Endothelial cell of umbilical vein (primary cell): Measurements from ENCODE around the gene CTSW. TPM values are rescaled to one million over a fixed set of nuclear protein-coding genes. Genes with fewer than 3 reads are reported as not detected.
A peak's percentile ranks its signal among the peaks of the same experiment; 100 is the strongest.

Experiments used
- BruUV-seq: library from RNA; stranded (reverse); fragments of 400-500 nt; replicated peaks from 2 replicates; lab custom pipeline; 2021; lab: Mats Ljungman, UMichigan
- CTCF ChIA-PET: fragments of 300-600, 350-600 bp; sonication (Branson Sonifier 250); formaldehyde crosslinking; loops from one replicate; lab custom pipeline; 2021; ENCODE audit warnings: antibody characterized with exemption, inconsistent platforms; lab: Charles Lee
- POLR2A ChIA-PET: fragments of 300-600, 350-600 bp; sonication (Branson Sonifier 250); formaldehyde crosslinking; loops from one replicate; lab custom pipeline; 2021; ENCODE audit warnings: antibody characterized with exemption, inconsistent platforms; lab: Charles Lee
- DNase-seq: peaks from one replicate; pipeline ENCODE4 v3.0.0-alpha.2; 2011; ENCODE audit warnings: low read depth, low spot score
- FAIRE-seq: peaks from 2 replicates; lab custom pipeline; 2011; peaks lifted over from hg19 to GRCh38; lab: Jason Lieb, UNC
- H2AFZ ChIP-seq: 2 replicates; pipeline ENCODE4 v1.6.0; 2012; ENCODE audit warnings: low read depth, low read length, control low read depth, inconsistent platforms
- H3K27ac ChIP-seq: 2 replicates; pipeline ENCODE4 v1.5.1; 2011; ENCODE audit warnings: low read depth, mild to moderate bottlenecking, control low read depth, low read length, moderate library complexity; ENCODE audit not compliant: insufficient read depth
- H3K27me3 ChIP-seq, 2 experiments: 2 replicates each; pipeline versions ENCODE4 v1.6.0 to v1.6.1; 2011; ENCODE audit warnings: low read length in 2 of 2, mixed read lengths in 1 of 2; ENCODE audit not compliant: control insufficient read depth in 2 of 2, insufficient read depth in 2 of 2
- H3K36me3 ChIP-seq, 2 experiments: 2 replicates in 1 of 2; 3 replicates in 1 of 2; pipeline ENCODE4 v1.5.1; 2011; ENCODE audit warnings: low read length in 2 of 2, mild to moderate bottlenecking in 1 of 2, moderate library complexity in 1 of 2; ENCODE audit not compliant: control insufficient read depth in 2 of 2, insufficient read depth in 2 of 2; ENCODE audit errors: extremely low read depth in 1 of 2
- H3K4me1 ChIP-seq: 3 replicates; pipeline ENCODE4 v1.5.1; 2011; ENCODE audit warnings: mild to moderate bottlenecking, low read length; ENCODE audit not compliant: control insufficient read depth, insufficient read depth; ENCODE audit errors: extremely low read depth
- H3K4me2 ChIP-seq: 2 replicates; pipeline ENCODE4 v1.6.1; 2011; ENCODE audit warnings: low read length, control low read depth, mixed read lengths; ENCODE audit not compliant: insufficient read depth
- H3K4me3 ChIP-seq, 3 experiments: fragments of 200-600 bp in 1 of 3; sonication (generic), shearing (Covaris generic) in 1 of 3; replicated peaks in 1 of 3; 2 replicates each; pipeline ENCODE4 v1.5.1; 2011 to 2016; ENCODE audit warnings: control low read depth in 3 of 3, low read length in 3 of 3, mild to moderate bottlenecking in 2 of 3, inconsistent platforms in 1 of 3, low read depth in 1 of 3, moderate library complexity in 1 of 3; ENCODE audit not compliant: insufficient read depth in 1 of 3
- H3K79me2 ChIP-seq: 2 replicates; pipeline ENCODE4 v1.6.0; 2012; ENCODE audit warnings: low read length, inconsistent platforms; ENCODE audit not compliant: control insufficient read depth, insufficient read depth
- H3K9ac ChIP-seq: replicated peaks from 2 replicates; pipeline ENCODE3; 2011; ENCODE audit warnings: low read length, control low read depth; ENCODE audit not compliant: insufficient read depth; ENCODE audit errors: extremely low read depth
- H3K9me1 ChIP-seq: replicated peaks from 3 replicates; pipeline ENCODE4 v1.6.0; 2011; ENCODE audit warnings: mild to moderate bottlenecking, low read length; ENCODE audit not compliant: control insufficient read depth, insufficient read depth; ENCODE audit errors: extremely low read depth
- H3K9me3 ChIP-seq: replicated peaks from 2 replicates; pipeline ENCODE4 v1.5.1; 2012; ENCODE audit warnings: low read length, inconsistent platforms; ENCODE audit not compliant: control insufficient read depth, insufficient read depth
- H4K20me1 ChIP-seq: replicated peaks from 2 replicates; pipeline ENCODE3; 2011; ENCODE audit warnings: mild to moderate bottlenecking, low read length; ENCODE audit not compliant: control insufficient read depth, insufficient read depth; ENCODE audit errors: extremely low read depth
- CTCF ChIP-seq, 2 donors: IDR thresholded peaks; 1 replicate in 1 of 2; 2 replicates in 1 of 2; pipeline ENCODE4 v1.5.1; 2011; ENCODE audit warnings: low read length in 2 of 2, mild to moderate bottlenecking in 2 of 2, moderate library complexity in 2 of 2, control low read depth in 1 of 2, inconsistent platforms in 1 of 2, low read depth in 1 of 2; ENCODE audit not compliant: insufficient read depth in 1 of 2; ENCODE audit errors: extremely low read depth in 1 of 2
- EZH2 ChIP-seq: IDR thresholded peaks from 2 replicates; pipeline ENCODE4 v1.6.1; 2012; ENCODE audit warnings: borderline replicate concordance, low read depth, mild to moderate bottlenecking, moderate library complexity, low read length, inconsistent platforms; ENCODE audit not compliant: severe bottlenecking
- FOS ChIP-seq: IDR thresholded peaks from 2 replicates; pipeline ENCODE4 v1.6.1; 2011; ENCODE audit warnings: mild to moderate bottlenecking, low read length, moderate library complexity, borderline replicate concordance; ENCODE audit not compliant: insufficient read depth
- GATA2 ChIP-seq: IDR thresholded peaks from 2 replicates; pipeline ENCODE4 v1.7.0; 2011; ENCODE audit warnings: low read depth, mild to moderate bottlenecking, moderate library complexity, mixed read lengths, low read length; ENCODE audit not compliant: insufficient read length, insufficient read depth
- JUN ChIP-seq: IDR thresholded peaks from 2 replicates; pipeline ENCODE4 v1.6.1; 2011; ENCODE audit warnings: borderline replicate concordance, low read depth; ENCODE audit not compliant: insufficient read length, insufficient read depth
- MYC ChIP-seq: IDR thresholded peaks from one replicate; pipeline ENCODE4 v1.6.1; 2011; ENCODE audit warnings: mild to moderate bottlenecking, low read depth, low read length
- POLR2A ChIP-seq: IDR thresholded peaks from 2 replicates; pipeline ENCODE4 v1.6.1; 2012; ENCODE audit warnings: low read depth, mild to moderate bottlenecking, control low read depth, low read length
- POLR2AphosphoS5 ChIP-seq: IDR thresholded peaks from 2 replicates; pipeline ENCODE4 v1.6.1; 2012; ENCODE audit warnings: low read depth, mild to moderate bottlenecking, control low read depth, low read length, moderate library complexity; ENCODE audit not compliant: insufficient read depth
- dilution Hi-C: fragments of 300-500 bp; cut with MboI; formaldehyde crosslinking; loops from one replicate; pipeline ENCODE4 v1.15.0; 2019; ENCODE audit warnings: low sequenced_read_pairs; ENCODE audit not compliant: extremely low pct_ligation_motif_present
- intact Hi-C: fragments of 100-400 bp; cut with micrococcal nuclease; formaldehyde crosslinking; loops from one replicate; pipeline ENCODE4 v1.10.0; 2022
- polyA plus RNA-seq, 4 experiments: library from polyadenylated mRNA; depleted of rRNA in 3 of 4; stranded (reverse) in 3 of 4; unstranded in 1 of 4; fragments of >200 nt; gene quantifications; 2 replicates each; pipeline versions ENCODE4 v1.2.1 to v1.2.3, GENCODE V29; 2011 to 2012; ENCODE audit warnings: missing spikeins in 1 of 4
- total RNA-seq: library from RNA; stranded (reverse); gene quantifications from 2 replicates; pipeline ENCODE4 v1.2.3, GENCODE V29; 2021
- TF ChIP-seq, protein P1 (sequence below): IDR thresholded peaks from 2 replicates; pipeline ENCODE4 v1.6.1; 2011; ENCODE audit not compliant: insufficient read depth, insufficient read length

Gene CTSW
- total and polyA plus RNA-seq, 2 donors (not counting 3 experiments of a cell fraction or from before 2014, with no cell fraction given), result not detected

GRCh38 chr11:65854852-65855837, 24.5 kb upstream of the CTSW start:
- FAIRE-seq (no peak), DNase-seq (no peak)
- Histone ChIP-seq H3K9ac (no peak overlapping the region), H3K27me3 (no peaks in the 10 kb centered on the region), H3K79me2 (peaks cover 49% of the 10 kb centered on the region), H3K4me1 (peaks cover 29% of the 10 kb centered on the region), H3K36me3 (peaks cover 36 to 44% of the 10 kb centered on the region in 2 experiments), H3K4me2 (peak overlapping the region; percentile 90), H3K27ac (no peak overlapping the region), H4K20me1 (peaks cover 9% of the 10 kb centered on the region), H3K9me3 (no peaks in the 10 kb centered on the region), H2AFZ (no peak overlapping the region), H3K9me1 (no peaks in the 10 kb centered on the region), H3K4me3 (no peak overlapping the region)
- intact Hi-C loops, result no loop called here
- ChIA-PET POLR2A (no interaction called here), CTCF (no interaction called here)
- TF ChIP-seq CTCF (IDR thresholded peaks at IDR 0.05; ENCODE audit: extremely low read depth in 1 of 2, insufficient read depth in 1 of 2, low read depth in 1 of 2, low read length in 2 of 2) (no peak), MYC (no peak), EZH2 (no peak), POLR2A (no peak), POLR2AphosphoS5 (no peak), GATA2 (no peak), JUN (no peak), FOS (no peak)
- TF ChIP-seq, protein P1, sequence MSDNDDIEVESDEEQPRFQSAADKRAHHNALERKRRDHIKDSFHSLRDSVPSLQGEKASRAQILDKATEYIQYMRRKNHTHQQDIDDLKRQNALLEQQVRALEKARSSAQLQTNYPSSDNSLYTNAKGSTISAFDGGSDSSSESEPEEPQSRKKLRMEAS, result no peak
- dilution Hi-C loops, result no loop called here
- BruUV-seq, result TSS peak; percentile 45
